CD4-positive, alpha-beta T cell treated with Interleukin-4 for 1 hour (primary cell): ENCODE data around the gene JARID2.

Experiments used
- DNase-seq, 2 donors: peaks; one replicate each; pipeline ENCODE4 v3.0.0-alpha.2; 2020 to 2022

Gene JARID2

DNA sequence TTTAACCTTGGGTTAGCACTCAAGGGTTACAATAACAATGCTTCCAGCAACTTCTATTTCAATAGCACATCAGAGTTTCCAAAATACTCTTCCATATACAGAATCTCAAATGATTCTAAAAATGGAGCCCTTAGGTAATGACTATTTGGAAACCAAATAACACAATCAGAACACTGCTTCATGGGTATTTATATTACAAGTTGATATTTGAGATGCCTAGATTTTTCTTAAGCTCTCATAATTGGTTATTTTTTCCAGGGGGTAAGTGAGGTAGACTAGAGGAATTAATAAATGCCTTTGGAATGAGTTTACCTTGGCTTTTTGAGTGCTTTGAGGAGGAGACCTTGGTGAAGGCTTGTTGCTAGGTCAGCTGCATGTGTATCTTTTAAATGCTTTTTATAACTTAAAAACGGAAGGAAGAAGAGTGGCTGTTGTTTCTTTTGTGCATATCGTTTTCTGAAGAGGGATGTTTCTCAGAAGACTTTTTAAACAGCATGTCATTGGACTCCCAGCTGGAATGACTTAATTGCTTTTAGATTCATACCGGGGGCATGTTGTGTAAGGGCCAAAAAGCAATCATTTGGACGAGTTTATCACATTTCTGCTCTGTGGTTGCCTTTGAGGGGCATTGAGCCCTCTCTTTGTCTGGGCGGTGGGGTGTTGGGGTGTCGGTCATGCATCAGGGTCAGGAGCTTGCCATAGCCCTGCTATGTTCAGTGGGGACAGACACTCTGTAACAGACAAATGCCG is 230.9 kb downstream of the JARID2 start:
- no peak for DNase-seq

DNA sequence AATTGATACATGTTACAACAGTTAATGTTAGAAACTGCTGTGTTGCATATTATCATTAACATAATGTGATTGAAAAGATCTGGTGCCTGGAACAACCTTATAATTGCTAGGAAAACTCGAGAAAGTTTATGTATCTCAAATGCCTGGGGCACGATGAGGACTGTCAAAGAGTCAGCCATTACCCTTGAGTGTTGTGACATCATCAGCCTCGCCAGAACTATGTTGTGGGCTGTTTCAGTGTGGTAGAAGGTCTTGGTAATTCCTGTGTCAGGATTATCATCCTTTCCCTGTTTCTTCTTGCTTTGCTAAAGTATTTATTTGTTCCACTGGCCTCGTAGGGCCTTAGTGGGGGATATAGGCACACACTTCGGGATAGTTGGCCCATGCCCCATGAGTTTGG is 231.9 kb downstream of the JARID2 start:
- DNase-seq = no peak

DNA sequence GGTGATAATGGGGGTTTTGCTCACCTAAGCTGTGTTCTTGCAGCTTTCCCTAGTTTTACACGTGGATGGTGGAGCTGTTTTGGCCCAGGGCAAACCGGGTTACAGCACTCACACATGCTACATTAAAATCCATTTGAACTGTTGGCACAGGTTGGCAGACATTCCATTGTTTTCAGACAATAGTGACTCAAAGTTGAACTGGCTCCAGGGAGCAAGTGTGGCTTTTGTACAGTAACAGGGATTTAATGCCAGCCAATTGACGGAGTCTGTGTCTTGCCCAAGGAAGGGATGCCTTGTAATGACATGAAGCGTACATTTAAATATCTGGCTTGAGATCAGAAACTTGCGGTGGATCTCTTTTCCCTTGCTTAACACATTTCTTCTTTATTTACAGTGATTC is 233.9 kb downstream of the JARID2 start:
- no peak for DNase-seq

DNA sequence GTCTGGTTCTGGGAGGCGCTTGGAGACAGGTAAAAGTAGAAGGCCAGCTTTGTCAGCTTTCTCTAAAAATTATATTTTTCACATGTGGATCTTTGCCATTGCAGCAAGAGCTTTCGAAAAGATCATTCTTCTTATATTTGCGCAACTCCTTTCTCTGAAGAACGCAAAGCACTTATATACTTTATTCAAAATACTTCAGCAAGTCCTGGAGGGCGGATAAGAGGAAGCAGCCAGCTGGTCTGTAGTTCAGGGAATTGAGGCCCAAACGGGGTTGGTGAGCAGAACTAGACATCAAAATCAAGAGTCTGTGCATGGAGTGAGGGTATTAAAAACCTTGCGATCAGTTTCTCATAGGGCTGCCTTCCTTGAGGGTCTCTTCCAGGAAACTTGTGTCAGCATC is 234.7 kb downstream of the JARID2 start:
- DNase-seq = no peak

DNA sequence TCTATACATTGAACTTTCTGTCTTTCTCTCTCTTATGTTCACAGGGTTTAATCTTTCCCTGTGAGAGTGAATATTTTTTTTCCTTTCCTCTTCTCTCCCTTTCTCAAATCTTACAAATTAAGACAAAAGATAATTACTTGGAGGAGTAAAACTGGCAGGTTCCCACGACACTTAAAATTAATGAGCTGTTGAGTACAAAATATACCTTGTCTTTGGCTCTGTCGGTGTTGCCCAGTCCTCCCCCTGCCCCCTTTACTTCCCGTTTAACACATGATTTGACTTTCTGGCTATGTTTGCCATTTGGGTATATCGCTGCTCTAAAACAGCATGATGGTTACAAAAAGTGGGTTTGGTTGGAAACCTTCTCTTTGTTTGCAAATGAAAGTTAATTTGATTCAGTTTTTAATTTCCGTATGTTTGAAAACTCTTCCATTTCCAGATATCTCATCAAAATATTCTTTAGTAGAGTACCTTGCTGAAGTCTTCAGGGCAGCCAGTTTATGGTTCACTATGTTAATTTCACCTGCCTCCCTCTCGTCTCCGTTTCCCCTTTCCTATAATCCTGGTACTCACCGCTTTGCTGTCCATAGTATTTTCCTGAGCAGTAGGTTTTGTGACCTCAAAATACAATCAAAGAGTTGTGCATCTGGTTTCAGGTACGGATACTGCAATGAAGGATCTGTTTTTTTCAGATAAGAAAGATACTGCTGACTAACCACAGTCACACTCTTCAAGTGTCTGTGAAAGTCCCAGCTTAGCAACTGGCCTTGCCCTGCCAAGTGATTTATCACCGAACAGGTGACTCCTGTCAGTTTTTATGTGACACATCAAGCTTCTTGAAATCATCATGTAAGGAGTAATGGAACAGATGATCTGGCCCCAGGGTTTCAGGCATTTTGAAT is 235.8 kb downstream of the JARID2 start:
- no peak for DNase-seq

DNA sequence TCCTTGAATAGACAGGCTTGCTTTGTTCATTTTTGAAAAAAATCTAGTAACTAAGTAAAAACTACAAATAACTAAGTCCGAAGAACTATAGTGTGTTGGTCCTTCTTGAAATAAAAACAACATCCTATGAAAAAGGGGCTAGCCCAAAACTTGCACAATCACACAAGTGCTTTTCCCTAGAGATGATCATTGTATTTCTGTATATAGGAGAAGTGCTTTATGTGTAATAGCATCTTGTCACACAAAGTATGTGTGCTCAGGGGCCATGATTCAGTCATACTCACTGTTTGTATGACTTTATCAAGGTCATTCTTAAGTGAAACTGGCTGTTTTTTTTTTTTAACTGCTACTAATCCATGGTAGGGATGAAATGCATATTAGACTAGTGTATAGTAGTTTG is 237.2 kb downstream of the JARID2 start:
- no peak for DNase-seq

DNA sequence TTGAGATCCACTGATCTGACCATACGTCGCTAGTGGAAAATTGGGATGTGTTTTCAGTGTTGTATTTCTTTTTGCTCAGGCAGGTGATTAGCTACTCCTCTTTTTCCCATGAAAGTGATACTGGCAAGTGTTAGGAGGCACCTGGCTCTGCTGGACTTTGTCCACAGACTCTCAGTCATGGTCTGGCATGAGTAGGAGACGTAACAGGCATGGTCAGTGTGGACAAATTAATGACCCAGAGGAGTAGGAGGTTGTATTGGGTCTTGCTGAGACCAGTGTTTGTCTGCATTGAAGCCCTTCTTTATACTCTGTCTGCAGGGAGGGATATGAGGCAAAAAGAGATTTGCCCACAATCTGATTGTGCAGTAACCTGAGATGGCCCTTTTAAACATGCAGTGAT is 238.3 kb downstream of the JARID2 start:
- no peak for DNase-seq

DNA sequence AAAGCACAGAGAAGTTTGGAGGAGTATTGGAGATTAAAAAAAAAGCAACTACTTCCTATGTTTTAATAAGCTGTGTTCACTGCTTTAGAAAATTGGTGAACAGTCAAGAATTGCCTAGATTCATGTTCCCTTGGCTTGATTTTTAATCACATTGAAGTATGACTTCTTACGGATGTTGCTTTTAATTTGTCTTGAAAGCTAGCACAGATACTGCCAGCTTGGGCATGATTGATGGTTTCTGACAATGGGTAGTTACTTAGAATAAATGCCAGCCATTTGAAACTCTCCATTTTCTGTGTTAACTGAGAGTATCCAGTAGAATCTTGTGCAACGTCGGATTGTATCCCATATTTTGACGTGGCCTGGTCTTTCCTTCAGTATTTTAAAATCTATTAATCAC is 239.0 kb downstream of the JARID2 start:
- no peak for DNase-seq

DNA sequence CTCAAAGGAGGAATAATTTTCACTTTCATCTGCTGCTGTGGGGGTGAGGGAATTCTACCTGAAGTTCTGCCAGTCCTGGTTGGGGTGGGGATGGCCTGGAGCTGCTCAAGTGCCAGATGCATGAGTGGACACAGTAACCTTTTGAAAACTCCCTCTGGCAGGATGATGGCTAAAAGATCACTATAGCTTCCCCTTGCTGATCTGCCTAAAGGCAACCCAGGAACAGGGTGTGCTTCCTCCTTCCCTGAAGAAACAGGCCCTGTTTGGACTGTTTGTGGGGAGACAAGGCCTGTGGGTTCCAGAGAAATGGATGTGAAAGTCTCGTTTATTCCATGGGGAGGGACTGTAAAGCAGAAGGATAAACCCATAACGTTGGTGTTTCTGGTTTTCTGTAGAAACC is 240.1 kb downstream of the JARID2 start:
- no peak for DNase-seq

DNA sequence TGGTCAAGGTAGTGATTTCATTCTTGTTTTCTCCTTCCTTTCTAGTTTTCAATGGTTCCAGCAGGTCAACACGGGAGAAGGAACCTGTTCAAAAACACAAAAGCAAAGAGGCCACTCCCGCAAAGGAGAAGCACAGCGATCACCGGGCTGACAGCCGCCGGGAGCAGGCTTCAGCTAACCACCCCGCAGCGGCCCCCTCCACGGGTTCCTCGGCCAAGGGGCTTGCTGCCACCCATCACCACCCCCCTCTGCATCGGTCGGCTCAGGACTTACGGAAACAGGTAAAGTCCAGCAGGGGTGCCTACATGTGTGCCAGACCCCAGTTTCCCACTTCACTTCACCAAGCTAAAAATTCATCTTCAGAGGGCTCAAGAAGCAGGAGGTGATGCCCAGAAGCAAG is 241.4 kb downstream of the JARID2 start:
- no peak for DNase-seq

DNA sequence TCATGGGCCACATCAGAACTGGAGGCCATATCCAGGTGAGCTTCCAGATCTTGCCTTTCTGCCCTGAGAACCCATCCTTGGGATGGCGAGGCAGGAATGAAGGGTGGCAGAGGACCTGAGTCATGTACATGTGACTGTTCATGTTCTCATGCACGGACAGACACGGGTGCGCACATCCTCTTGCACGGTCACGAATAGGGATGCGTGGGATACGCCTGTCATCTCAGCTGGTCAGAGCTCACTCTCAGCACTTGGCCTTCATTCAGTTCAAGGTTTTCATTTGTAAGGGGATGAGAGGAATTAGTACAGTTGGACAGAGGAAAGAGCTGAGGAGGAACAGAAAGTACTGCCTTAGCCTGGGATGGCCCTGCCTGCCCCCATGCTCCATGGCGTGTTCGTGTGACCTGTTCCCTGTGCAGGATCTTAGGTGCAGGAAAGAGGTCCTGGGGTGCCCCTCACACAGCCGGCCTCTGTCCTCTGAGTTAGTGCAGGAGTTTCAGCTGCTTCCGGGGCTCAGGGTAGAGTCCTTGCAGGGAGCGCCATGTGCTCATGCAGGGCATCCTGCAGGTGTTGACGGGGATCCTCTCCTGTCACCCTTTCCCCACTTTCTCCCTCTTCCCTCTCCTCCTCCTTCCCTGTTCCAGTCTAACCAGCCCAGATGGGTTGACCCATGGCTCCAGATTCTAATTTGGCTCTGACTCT is 243.5 kb downstream of the JARID2 start:
- DNase-seq = no peak

DNA sequence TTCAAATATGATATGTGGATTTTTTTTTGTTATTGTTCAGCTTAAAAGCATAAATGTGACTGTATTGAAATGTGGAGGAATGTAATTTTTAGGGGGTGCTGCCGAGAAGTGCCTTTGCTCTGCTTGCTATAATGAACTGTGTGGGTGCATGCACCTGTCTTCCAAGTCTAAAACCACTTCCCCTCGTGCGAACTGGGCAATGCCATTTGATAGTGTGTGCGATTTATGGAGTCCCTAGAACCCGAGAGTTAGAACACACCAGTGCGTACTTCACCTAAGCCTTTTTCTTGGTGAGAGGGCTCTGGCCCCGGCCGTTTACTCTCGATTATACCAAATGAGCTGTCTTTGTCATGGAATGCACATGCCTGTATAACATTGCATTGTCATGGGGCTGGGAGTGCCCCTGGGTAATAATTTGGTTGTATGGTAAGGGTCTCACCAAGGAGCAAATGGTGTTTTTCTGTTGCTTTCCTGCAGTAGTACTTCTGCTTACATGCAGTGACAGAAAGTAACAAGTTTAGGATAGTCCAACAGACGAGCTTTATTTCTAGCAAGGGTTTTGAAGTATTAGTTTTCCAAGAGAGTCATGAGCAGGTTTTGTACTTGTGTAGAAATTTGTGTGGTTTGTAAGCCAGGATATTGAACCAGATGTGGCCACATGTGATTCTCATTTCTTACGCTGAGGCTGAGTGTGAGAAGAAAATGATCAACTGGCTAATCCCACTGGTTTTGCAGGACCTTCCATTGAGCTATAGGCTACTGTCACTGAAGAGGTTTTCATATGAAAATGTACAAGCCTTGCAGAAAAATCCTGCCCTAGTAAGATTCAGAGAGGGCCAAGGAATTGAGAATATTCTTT is 244.6 kb downstream of the JARID2 start:
- DNase-seq = no peak

DNA sequence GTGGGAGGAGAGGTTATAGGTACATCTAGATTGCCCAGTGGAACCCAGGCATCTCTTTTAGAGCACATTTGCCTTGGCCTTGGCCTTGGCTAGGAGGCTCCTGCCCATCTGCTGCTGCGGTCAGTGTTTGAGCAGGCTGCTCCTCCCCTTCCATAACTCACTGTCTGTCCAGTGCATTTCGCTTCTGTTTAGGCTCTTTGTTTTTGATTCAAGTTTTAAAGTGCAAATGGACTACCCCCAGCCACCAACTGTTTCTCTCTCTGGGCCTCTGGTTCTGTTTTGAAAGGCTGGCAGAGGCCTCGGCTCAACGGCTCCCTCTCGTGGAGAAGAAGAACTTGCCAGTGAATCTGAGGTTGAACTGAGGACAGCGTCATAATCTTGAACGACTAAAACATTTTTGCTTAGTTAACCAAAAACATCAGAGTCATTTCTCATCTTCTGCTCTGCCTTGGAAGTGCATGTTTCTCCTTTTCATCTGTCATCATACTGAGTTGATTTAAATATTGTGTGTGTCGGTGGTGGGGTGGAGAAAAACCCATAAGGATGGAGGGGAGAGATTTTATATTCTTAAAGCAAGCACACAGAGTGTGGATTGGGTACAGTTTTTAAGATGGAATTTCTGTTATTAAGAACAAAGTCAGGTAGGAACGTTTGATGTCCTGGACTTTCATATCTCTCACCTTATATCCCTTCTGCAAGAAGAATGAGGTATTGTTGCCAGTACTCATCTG is 245.6 kb downstream of the JARID2 start:
- peak; percentile 67 to 74 for DNase-seq

DNA sequence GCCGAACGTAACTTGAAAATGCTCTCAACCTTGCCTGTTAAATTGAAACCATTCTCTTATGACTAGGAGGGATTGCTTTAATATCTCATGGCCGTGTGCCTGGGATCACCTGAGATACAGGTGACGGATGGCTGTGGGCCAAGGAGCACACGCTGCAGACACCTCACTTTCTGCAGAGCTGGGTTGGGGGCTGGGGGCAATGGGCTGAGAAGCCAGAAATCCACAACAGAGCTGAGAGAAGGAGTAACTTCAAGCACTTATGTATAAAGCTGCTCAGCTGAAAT is 246.1 kb downstream of the JARID2 start:
- no peak for DNase-seq

DNA sequence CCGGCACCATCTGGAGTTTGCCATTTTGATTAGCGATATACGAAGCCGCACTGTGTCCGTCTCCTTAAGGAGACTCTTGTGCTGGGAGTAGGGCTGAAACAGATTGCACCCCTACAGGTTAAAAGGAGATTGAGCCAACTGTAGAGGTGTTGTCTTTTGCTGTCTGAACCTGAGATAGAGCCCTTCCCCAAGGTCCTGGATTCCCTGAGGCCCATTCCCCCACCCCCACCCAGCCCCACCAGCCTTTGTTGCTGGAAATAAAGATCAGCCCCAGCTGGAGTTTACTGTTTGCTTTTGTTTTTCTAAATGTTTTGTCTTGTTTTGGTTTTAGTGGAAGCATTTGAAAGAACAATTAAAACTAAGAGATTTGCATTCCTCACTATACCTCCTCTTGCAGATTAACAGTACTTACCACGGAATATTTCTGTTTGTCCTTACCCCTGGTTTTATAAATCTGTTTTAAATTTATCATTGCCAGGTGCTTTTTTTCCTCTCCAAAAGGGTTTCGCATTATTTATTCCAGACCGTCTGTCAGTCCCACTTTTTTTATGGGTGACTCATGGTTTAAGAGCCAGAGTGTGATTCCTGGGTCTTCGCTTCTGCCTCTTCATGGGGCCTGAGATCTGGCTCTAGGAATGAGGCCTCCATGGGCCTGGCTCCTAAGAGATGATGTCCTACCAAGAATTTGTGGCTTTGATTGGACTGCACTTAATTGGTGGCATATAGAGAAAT is 247.7 kb downstream of the JARID2 start:
- DNase-seq = no peak

DNA sequence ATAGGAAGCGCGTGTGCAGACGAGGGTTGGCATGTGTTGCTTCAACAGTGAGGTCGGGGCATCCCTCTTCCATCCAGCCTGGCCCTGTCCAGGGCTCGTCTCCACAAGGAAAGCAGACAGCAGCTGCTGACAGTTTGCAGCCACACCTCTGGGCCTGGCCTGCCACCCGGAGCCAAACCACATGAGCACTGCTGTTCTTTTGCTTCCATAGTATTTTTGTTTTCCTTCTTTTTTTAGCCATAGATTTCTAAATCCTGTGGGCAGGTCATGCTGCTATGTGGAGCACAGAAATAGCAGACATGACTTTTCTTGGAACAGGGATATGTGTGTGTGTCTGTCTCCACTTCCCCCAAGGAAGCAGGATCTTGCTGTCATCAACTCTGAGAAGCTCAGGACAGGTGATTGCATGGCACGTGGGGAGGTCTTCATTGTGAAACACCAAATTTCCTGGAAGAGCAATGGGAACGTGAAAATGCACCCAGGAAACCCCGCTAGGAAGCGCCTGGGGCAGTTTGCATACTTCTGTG is 249.6 kb downstream of the JARID2 start:
- DNase-seq = no peak

DNA sequence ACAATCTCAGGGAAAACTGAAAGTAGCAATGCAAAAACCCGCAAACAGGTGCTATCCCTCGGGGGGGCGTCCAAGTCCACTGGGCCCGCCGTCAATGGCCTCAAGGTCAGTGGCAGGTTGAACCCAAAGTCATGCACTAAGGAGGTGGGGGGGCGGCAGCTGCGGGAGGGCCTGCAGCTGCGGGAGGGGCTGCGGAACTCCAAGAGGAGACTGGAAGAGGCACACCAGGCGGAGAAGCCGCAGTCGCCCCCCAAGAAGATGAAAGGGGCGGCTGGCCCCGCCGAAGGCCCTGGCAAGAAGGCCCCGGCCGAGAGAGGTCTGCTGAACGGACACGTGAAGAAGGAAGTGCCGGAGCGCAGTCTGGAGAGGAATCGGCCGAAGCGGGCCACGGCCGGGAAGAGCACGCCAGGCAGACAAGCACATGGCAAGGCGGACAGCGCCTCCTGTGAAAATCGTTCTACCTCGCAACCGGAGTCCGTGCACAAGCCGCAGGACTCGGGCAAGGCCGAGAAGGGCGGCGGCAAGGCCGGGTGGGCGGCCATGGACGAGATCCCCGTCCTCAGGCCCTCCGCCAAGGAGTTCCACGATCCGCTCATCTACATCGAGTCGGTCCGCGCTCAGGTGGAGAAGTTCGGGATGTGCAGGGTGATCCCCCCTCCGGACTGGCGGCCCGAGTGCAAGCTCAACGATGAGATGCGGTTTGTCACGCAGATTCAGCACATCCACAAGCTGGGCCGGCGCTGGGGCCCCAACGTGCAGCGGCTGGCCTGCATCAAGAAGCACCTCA is 250.7 kb downstream of the JARID2 start:
- DNase-seq = no peak

DNA sequence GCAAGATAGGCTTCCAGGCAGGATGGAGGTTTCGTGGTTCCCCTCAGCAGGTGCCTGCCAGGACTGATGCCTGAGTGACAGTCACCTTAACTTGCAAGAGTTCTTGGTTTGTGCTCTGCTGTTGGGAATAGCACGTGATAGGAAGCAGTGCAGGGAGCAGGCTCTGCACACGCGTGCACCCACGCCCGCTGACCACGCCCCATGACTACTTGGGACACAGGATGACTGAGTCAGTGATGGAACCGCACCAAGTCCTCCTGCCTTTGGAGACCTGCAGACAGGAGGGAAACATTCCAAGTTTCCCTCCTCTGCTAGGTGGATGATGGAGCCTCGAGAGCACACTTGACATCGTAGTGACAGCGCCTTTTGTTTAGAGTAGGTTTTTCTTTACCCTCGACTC is 252.8 kb downstream of the JARID2 start:
- no peak for DNase-seq

DNA sequence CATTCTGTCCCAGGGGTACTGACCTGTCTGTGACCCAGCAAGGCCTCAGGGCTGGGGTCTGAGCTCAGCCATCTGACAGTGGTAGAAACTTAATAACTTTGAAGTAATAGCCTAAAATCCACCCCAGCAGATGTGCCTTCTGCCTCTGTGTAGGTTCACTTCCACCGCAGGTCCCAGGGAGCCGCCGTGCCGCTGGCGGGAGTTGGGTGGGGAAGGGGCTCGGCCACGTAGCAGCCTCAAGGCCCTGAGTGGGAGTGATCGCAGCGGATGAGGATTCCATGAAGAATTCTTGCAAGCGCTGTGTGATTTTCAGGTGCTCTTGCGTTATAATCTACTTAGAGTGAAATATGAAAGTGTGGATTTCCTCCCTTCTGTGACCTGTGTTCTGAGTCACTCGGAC is 253.3 kb downstream of the JARID2 start:
- DNase-seq = no peak

DNA sequence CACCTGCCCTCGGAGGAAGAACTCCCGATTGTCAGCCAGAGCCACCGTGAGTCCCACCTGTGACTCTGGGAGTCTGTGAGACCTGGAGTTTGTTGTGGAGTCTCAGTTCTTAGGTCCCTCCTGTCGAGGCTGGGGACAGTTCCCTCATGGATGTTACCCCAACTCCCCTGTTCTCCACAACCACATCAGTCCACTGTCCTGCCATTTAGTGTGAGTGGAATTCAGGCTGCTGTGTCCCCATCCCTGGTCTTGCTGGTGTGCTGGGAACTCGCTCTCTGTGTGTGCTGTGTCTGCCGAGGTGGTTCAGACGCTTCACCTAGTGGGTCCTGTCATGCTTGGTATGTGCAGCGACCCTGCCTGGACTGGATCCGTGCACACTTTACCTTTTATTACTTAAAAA is 253.7 kb downstream of the JARID2 start:
- DNase-seq = no peak
